Thoracic aorta (tissue), 2 donors: ENCODE measurements around the gene RNF151. TPM values are rescaled to one million over a fixed set of nuclear protein-coding genes. Genes with fewer than 3 reads are reported as not detected.

Experiments used
- ATAC-seq: fragments of 150-250 bp; one replicate; pipeline ENCODE4 v1.8.0; 2017; ENCODE audit warnings: low read depth; ENCODE audit not compliant: insufficient number of reproducible peaks, low FRiP score
- DNase-seq: peaks from one replicate; pipeline ENCODE4 v3.0.0-alpha.2; 2020; ENCODE audit warnings: low spot score
- H3K27ac ChIP-seq, 2 donors: fragments of 200-600 bp; sonication (generic); 1 replicate in 1 of 2; 2 replicates in 1 of 2; pipeline ENCODE4 v1.5.1; 2016; ENCODE audit warnings: mild to moderate bottlenecking in 2 of 2, moderate library complexity in 2 of 2
- H3K27me3 ChIP-seq: fragments of 200-600 bp; sonication (generic); replicated peaks from 2 replicates; pipeline ENCODE4 v1.6.0; 2016; ENCODE audit warnings: mild to moderate bottlenecking; ENCODE audit not compliant: insufficient read depth
- H3K36me3 ChIP-seq: fragments of 200-600 bp; sonication (generic); one replicate; pipeline ENCODE4 v1.5.1; 2016
- H3K4me1 ChIP-seq, 2 donors: fragments of 200-600 bp; sonication (generic); 1 replicate in 1 of 2; 2 replicates in 1 of 2; pipeline versions ENCODE4 v1.5.1 to v1.6.0; 2016; ENCODE audit warnings: low read depth in 2 of 2, mild to moderate bottlenecking in 1 of 2; ENCODE audit not compliant: control insufficient read depth in 1 of 2
- H3K4me3 ChIP-seq: fragments of 200-600 bp; sonication (generic); 2 replicates; pipeline ENCODE4 v1.5.1; 2016; ENCODE audit warnings: mild to moderate bottlenecking
- H3K9me3 ChIP-seq: fragments of 200-600 bp; sonication (generic); 2 replicates; pipeline ENCODE4 v1.5.1; 2016
- CTCF ChIP-seq: fragments of 200-600 bp; sonication (generic); IDR thresholded peaks from one replicate; pipeline ENCODE4 v1.5.1; 2019; ENCODE audit warnings: antibody characterized with exemption
- total RNA-seq, 2 donors: library from RNA; depleted of rRNA; stranded (reverse); fragments of >200 nt; gene quantifications; one replicate each; pipeline versions ENCODE4 v1.1.0 to v1.2.3, GENCODE V29; 2016

The RNF151 gene
- total RNA-seq, 2 donors from 2014 or later: not detected

- no peaks in the 10 kb centered on the region for H3K9me3 ChIP-seq
- peaks cover 3 to 13% of the 10 kb centered on the region in 2 donors for H3K4me1 ChIP-seq
- ATAC-seq: no peak
- no peak overlapping the region for H3K4me3 ChIP-seq
- H3K36me3 ChIP-seq: peaks cover 36% of the 10 kb centered on the region
- DNase-seq: no peak
- no peaks in the 10 kb centered on the region for H3K27me3 ChIP-seq
- no peak overlapping the region for H3K27ac ChIP-seq
- TF ChIP-seq CTCF: no peak
Measured at GRCh38 chr16:1940273-1941161, 26.1 kb upstream of the RNF151 start.

DNA sequence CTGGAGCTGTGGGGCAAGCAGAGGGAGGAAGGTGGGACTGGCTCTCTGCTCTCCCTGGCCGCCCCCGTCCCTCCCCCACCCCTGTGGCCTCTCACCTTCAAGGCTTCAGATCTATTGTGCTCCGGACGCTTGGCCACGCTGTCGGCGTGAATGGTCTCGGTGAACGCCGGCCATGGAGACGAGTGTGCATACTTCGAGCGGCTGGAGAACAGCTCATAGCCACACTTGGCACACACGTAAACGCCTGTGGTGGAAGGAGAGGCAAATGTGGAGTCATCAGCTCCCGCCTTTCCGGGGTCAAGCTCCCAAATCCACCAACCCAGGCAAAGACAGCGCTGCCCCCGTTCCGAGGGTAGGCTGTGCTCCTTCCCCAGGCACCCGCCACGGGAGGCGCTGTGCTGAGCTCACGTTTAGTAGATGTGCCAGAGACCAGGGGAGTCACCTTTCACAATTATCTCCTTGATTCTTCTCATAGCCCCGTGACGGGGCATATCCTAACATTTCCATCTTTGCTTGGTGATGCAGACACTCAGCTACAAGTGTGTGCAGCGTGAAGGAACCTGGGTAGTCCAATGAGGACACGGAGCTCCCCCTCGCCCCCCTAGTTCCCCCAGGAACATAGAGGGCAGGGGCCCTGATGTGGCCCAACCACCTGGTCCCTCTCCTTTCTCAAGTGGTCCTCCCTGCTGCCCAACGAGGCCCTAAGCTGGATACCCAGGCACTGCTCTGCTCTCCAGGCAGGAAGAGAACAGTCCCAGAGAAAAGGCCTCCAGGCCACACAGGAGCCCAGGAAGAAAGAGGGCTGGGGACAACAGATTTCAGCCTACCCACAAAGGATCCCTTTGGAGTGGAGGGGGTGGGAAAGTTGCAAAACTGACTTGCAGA, 25.3 kb upstream of the RNF151 start:
- TF ChIP-seq CTCF: no peak
- no peak for DNase-seq
- peaks cover 36% of the 10 kb centered on the region for H3K36me3 ChIP-seq
- no peak for ATAC-seq
- H3K27ac ChIP-seq: peak overlapping the region; percentile 2 to 90
- no peaks in the 10 kb centered on the region for H3K9me3 ChIP-seq
- no peaks in the 10 kb centered on the region for H3K27me3 ChIP-seq
- peak overlapping the region; percentile 97 for H3K4me3 ChIP-seq
- H3K4me1 ChIP-seq: peaks cover 3 to 13% of the 10 kb centered on the region in 2 donors

GRCh38 chr16:1942047-1942809, 24.4 kb upstream of the RNF151 start:
- DNase-seq: no peak
- peaks cover 3 to 13% of the 10 kb centered on the region in 2 donors for H3K4me1 ChIP-seq

DNA sequence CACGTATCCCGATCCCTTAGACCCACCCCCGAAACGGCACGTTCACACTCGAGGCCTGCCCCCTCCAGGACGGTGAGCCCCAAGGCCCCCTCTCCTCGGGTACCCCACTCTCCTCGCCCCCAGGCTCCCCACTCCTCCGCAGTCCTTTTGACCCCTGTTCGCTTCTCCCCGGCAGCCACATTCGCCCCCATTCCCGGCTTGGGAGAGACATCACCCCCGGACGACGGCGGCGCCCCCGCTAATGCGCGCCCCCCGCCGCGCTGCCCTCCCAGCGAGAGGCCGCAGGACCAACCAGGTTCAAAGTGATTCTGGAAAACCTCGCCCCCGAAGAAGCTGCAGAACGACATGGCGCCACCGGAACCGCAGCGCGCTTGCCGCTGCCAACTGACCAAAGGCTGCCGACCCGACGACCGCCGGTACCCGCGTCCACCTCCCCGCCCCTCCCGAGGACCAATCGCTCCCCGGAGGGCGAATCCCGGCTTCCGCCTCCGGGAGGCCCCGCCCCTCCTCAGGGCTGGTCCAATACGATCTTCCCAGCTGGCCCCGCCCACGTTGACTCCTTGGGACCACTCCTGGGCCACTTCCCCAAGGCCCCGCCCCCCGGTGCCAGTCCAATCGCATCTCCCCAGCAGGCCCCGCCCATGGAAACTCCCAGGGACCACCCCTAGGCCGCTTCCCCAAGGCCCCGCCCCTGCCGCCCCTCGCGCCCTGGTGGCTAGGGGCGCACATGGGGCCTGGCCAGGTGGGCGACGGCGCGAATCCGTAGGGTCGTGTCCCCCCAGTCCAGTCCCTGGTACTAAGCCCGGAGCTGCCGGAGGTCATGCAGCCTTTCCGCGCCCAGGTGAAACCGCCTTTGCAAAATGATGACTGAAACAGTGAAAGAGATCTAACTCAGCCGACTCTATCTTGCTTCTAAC, 23.6 kb upstream of the RNF151 start, which contains the start of gene MSRB1:
MSRB1 (minus strand) TSS at position 390 of the 917 bp plus-strand sequence; CDS start at position 347, 43 bp downstream.
- H3K27ac ChIP-seq: peak within 1 kb of the TSS; percentile 82 to 90
- DNase-seq (peak; percentile 99), ATAC-seq (peak; percentile 95)
- peaks cover 3 to 13% of the 10 kb centered on the region in 2 donors for H3K4me1 ChIP-seq
- peak within 1 kb of the TSS; percentile 97 for H3K4me3 ChIP-seq
- no peaks in the 10 kb centered on the region for H3K9me3 ChIP-seq
- TF ChIP-seq CTCF: no peak
- no peaks in the 10 kb centered on the region for H3K27me3 ChIP-seq
- H3K36me3 ChIP-seq: peaks cover 27% of the 10 kb centered on the region

More at GRCh38 chr16:1942047-1942809, 24.4 kb upstream of the RNF151 start:
- no peak for ATAC-seq
- no peak for TF ChIP-seq CTCF
- peak overlapping the region; percentile 97 for H3K4me3 ChIP-seq
- peaks cover 30% of the 10 kb centered on the region for H3K36me3 ChIP-seq
- peak overlapping the region; percentile 82 to 90 for H3K27ac ChIP-seq
- H3K27me3 ChIP-seq: no peaks in the 10 kb centered on the region
- no peaks in the 10 kb centered on the region for H3K9me3 ChIP-seq
